IgD-negative memory B cell (primary cell): ENCODE results near the gene TLR10. TPM values are rescaled to one million over a fixed set of nuclear protein-coding genes. Genes with fewer than 3 reads are reported as not detected.
"Not testable (repeated sequence)": the region's sequence is repeated elsewhere in the genome, so short reads cannot be mapped to it uniquely, and the experiment has no call there.

Experiments used
- H3K27ac Mint-ChIP-seq, 3 donors: one replicate each; pipeline ENCODE4 v1.8.0; 2020 to 2022; ENCODE audit warnings: mild to moderate bottlenecking in 3 of 3, mixed read lengths in 3 of 3, moderate library complexity in 1 of 3
- H3K27me3 Mint-ChIP-seq: one replicate; pipeline ENCODE4 v1.8.0; 2021; ENCODE audit warnings: mixed read lengths
- H3K36me3 Mint-ChIP-seq: one replicate; pipeline ENCODE4 v1.8.0; 2020; ENCODE audit warnings: mild to moderate bottlenecking, mixed read lengths
- H3K4me1 Mint-ChIP-seq, 3 donors: one replicate each; pipeline ENCODE4 v1.8.0; 2020 to 2022; ENCODE audit warnings: mixed read lengths in 3 of 3, mild to moderate bottlenecking in 1 of 3
- H3K4me3 Mint-ChIP-seq, 4 donors: one replicate each; pipeline ENCODE4 v1.8.0; 2020 to 2022; ENCODE audit warnings: mild to moderate bottlenecking in 4 of 4, mixed read lengths in 4 of 4, moderate library complexity in 3 of 4
- H3K9me3 Mint-ChIP-seq, 3 donors: one replicate each; pipeline ENCODE4 v1.8.0; 2020 to 2021; ENCODE audit warnings: mixed read lengths in 3 of 3, mild to moderate bottlenecking in 1 of 3
- polyA plus RNA-seq: library from polyadenylated mRNA; unstranded; fragments of 300-500 nt; fragmentation: Illumina TruSeq; gene quantifications from one replicate; pipeline ENCODE4 v1.2.3, GENCODE V29; 2021

The TLR10 gene
- polyA plus RNA-seq, 1 donor from 2014 or later, result 183 TPM

GRCh38 chr4:38785901-38786402 lies 3.2 kb upstream of the TLR10 start:
- Mint-ChIP-seq H3K27me3 (no peaks in the 10 kb centered on the region), H3K4me3 (peak overlapping the region in 3 of 4 donors; percentile 3 to 43 (median 43)), H3K9me3 (peaks cover 4 to 12% (median 7%) of the 10 kb centered on the region in 3 donors), H3K27ac (peak overlapping the region in 2 of 3 donors; percentile 0 to 46), H3K36me3 (peaks cover 12% of the 10 kb centered on the region), H3K4me1 (peaks cover 9 to 22% (median 16%) of the 10 kb centered on the region in 3 donors)

DNA sequence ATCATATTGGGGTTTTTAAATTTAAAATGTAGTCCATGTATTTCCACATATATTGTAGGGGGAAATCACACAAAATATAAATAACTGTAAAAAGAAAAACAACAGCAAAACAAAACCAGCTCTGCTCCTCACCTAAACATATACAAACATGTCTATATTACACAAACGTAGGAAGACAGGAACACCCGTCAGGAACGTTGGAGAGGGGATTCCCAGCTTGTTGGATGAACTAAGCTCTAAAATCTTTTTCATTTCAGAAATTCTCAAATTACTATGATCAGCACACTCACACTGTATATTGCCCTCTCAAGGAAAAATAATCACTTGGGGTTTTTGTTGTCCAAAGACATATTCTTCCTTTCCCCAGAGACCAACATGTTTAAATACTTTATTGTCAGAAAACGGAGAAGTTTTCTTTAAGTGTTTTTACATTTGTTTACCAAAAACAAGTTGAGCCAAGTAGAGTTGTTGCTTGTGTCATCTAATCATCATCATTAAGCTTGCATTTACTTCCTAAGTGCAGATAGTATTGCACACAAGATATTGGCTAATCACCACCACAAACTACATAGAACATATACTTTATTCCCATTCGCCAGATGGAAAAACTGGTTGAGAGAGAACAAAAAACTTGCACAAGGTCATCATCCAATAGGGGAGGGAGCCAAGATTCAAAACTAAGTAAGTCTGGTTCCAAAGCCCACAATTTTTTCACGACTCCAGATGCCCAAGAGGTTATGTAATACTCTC lies 2.4 kb upstream of the TLR10 start:
- H3K4me3 Mint-ChIP-seq, result peak overlapping the region in 1 of 4 donors; percentile 43
- H3K27me3 Mint-ChIP-seq, result no peaks in the 10 kb centered on the region
- H3K9me3 Mint-ChIP-seq, result peaks cover 4 to 12% (median 6%) of the 10 kb centered on the region in 3 donors
- H3K27ac Mint-ChIP-seq, result no peak overlapping the region
- peaks cover 10% of the 10 kb centered on the region for H3K36me3 Mint-ChIP-seq
- H3K4me1 Mint-ChIP-seq, result peaks cover 11 to 22% (median 17%) of the 10 kb centered on the region in 3 donors

DNA sequence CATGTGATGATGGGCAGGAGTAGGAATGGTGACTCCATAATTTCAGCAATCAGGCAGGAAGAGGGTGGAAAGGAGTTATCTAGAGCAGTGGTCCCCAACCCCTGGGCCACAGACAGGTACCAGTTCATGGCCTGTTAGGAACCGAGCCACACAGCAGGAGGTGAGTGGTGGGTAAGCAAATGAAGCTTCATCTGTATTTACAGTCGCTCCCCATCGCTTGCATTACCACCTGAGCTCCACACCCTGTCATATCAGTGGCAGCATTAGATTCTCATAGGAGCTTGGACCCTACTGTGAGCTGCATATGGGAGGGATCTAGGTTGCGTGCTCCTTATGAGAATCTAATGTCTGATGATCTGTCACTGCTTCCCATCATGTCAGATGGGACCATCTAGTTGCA lies 1.4 kb upstream of the TLR10 start:
- H3K36me3 Mint-ChIP-seq, result peaks cover 10% of the 10 kb centered on the region
- peaks cover 0 to 6% (median 3%) of the 10 kb centered on the region in 3 donors for H3K9me3 Mint-ChIP-seq
- H3K4me3 Mint-ChIP-seq, result no peak overlapping the region
- peaks cover 16 to 27% (median 22%) of the 10 kb centered on the region in 3 donors for H3K4me1 Mint-ChIP-seq
- no peaks in the 10 kb centered on the region for H3K27me3 Mint-ChIP-seq
- H3K27ac Mint-ChIP-seq, result no peak overlapping the region

GRCh38 chr4:38783109-38783460 lies 295 bp upstream of the TLR10 start:
- peaks cover 0 to 6% (median 3%) of the 10 kb centered on the region in 3 donors for H3K9me3 Mint-ChIP-seq
- peaks cover 22 to 27% (median 26%) of the 10 kb centered on the region in 3 donors for H3K4me1 Mint-ChIP-seq
- H3K27me3 Mint-ChIP-seq, result no peaks in the 10 kb centered on the region

GRCh38 chr4:38781854-38782261 lies 932 bp downstream of the TLR10 start:
- peak overlapping the region; percentile 68 to 95 (median 87) for H3K27ac Mint-ChIP-seq
- H3K9me3 Mint-ChIP-seq, result peaks cover 5 to 12% (median 7%) of the 10 kb centered on the region in 3 donors
- H3K4me3 Mint-ChIP-seq, result peak overlapping the region; percentile 95 to 100 (median 98)
- peaks cover 32 to 39% (median 35%) of the 10 kb centered on the region in 3 donors for H3K4me1 Mint-ChIP-seq
- peaks cover 22% of the 10 kb centered on the region for H3K36me3 Mint-ChIP-seq
- no peaks in the 10 kb centered on the region for H3K27me3 Mint-ChIP-seq

More at GRCh38 chr4:38783109-38783460, 295 bp upstream of the TLR10 start:
- Mint-ChIP-seq H3K4me3 (peak overlapping the region in 3 of 4 donors; percentile 98 to 100 (median 99)), H3K36me3 (peaks cover 13% of the 10 kb centered on the region), H3K27ac (peak overlapping the region in 2 of 3 donors; percentile 87 to 95)

GRCh38 chr4:38780833-38781484 lies 1.8 kb downstream of the TLR10 start:
- Mint-ChIP-seq H3K4me1 (peaks cover 34 to 45% (median 35%) of the 10 kb centered on the region in 3 donors), H3K27me3 (no peaks in the 10 kb centered on the region), H3K9me3 (peaks cover 5 to 10% (median 8%) of the 10 kb centered on the region in 3 donors), H3K36me3 (peaks cover 27% of the 10 kb centered on the region), H3K4me3 (peak overlapping the region; percentile 95 to 100 (median 98)), H3K27ac (peak overlapping the region; percentile 68 to 95 (median 87))

DNA sequence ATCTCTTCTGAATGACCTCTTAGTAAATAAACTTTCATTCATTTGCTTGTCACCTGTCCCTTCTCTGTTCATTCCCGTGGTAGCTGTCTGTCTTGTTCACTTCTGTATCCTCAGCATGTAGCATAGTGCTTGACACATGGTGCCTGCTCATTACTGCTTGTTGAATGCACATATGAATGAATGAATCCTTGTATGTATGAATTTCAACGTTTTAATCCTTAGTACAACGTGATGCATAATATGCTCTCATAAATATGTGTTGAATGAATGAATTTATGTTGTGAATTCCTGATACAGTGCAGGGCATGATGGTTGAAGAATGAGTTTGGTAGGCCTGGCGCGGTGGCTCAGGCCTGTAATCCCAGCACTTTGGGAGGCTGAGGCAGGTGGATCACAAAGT lies 3.0 kb downstream of the TLR10 start:
- peaks cover 32% of the 10 kb centered on the region for H3K36me3 Mint-ChIP-seq
- peak overlapping the region; percentile 95 to 100 (median 98) for H3K4me3 Mint-ChIP-seq
- H3K9me3 Mint-ChIP-seq, result peaks cover 5 to 7% (median 7%) of the 10 kb centered on the region in 3 donors
- H3K4me1 Mint-ChIP-seq, result peaks cover 26 to 48% (median 37%) of the 10 kb centered on the region in 3 donors
- H3K27ac Mint-ChIP-seq, result peak overlapping the region in 2 of 3 donors; percentile 68 to 87
- no peaks in the 10 kb centered on the region for H3K27me3 Mint-ChIP-seq

DNA sequence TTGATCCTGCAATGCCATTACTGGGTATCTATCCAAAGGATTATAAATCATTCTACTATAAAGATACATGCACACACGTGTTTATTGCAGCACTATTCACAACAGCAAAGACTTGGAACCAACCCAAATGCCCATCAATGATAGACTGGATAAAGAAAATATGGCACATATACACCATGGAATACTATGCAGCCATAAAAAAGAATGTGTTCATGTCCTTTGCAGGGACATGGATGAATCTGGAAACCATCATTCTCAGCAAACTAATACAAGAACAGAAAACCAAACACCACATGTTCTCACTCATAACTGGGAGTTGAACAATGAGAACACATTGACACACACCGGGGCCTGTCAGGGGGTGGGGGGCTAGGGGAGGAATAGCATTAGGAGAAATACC lies 4.9 kb downstream of the TLR10 start:
- Mint-ChIP-seq H3K36me3 (peaks cover 43% of the 10 kb centered on the region), H3K4me1 (peaks cover 28 to 55% (median 42%) of the 10 kb centered on the region in 3 donors), H3K9me3 (peaks cover 7 to 11% (median 8%) of the 10 kb centered on the region in 3 donors), H3K4me3 (peak overlapping the region in 3 of 4 donors; percentile 64 to 85 (median 65)), H3K27ac (peak overlapping the region in 2 of 3 donors; percentile 64 to 83)
- not testable (repeated sequence) for H3K27me3 Mint-ChIP-seq

DNA sequence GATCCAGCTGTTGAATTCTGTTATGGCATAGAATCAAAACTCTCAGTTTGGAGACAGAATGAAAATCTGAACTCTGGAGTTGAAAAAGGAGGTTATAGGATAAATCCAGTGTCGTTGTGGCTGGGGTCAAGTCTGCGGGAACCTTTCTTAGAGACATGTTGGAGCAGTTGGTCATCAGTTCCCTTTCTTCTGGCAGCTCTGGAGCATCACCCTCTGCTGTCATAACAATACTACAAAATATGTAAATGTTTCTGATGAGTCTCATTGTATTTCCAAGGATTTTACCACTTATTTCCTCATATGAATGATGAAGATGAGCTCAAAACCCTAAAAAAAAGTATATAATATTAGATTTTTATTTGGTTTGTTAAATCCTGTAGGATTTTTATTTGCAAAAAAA lies 7.5 kb downstream of the TLR10 start:
- H3K4me3 Mint-ChIP-seq, result peak overlapping the region in 2 of 4 donors; percentile 4 to 79
- H3K27me3 Mint-ChIP-seq, result no peaks in the 10 kb centered on the region
- H3K4me1 Mint-ChIP-seq, result peaks cover 32 to 58% (median 47%) of the 10 kb centered on the region in 3 donors
- no peak overlapping the region for H3K27ac Mint-ChIP-seq
- peaks cover 41% of the 10 kb centered on the region for H3K36me3 Mint-ChIP-seq
- peaks cover 8 to 14% (median 10%) of the 10 kb centered on the region in 3 donors for H3K9me3 Mint-ChIP-seq

DNA sequence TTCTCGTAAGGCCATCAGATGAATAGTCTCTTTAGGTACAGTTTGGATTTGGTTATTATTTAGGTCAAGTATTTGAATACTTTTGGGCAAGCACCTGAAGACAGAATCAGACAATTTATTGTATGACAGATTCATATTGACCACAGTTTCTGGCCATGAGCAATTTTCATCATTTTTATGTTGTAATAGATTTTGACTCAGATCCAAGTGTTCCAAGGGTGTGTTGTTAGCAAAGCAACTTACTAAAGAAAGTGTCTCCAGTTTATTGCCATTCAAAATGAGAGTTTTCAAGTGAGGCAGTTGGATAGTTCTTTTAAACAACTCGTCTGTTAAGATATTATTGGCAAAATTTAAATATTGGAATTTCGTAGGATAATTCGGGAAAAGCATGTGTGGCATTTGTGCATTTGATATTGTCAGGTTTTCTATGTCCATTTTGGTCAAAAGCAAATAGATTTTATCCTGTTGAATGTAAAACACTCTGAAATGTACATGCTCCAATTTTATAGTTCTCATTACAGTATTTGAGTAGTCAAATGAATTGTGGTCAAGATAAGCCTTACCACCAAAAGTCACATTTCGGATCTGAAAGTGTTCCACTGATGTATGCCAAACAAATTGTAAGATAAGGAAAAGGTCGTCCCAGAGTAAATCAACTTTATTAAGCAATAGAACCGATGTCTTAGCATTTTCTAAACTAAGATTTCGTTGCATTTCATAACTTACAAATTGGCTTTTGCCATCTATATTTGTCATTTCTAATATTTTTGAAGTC lies 8.4 kb downstream of the TLR10 start:
- peaks cover 39% of the 10 kb centered on the region for H3K36me3 Mint-ChIP-seq

GRCh38 chr4:38770281-38770680 lies 12.5 kb downstream of the TLR10 start:
- Mint-ChIP-seq H3K4me1 (peaks cover 45 to 52% (median 47%) of the 10 kb centered on the region in 3 donors), H3K27ac (peak overlapping the region; percentile 34 to 92 (median 55)), H3K4me3 (peak overlapping the region in 1 of 4 donors; percentile 77), H3K9me3 (peaks cover 3 to 14% (median 7%) of the 10 kb centered on the region in 3 donors), H3K36me3 (peaks cover 23% of the 10 kb centered on the region)
- H3K27me3 Mint-ChIP-seq, result not testable (repeated sequence)

More for the DNA sequence above, 8.4 kb downstream of the TLR10 start:
- Mint-ChIP-seq H3K4me3 (peak overlapping the region in 1 of 4 donors; percentile 3), H3K9me3 (peaks cover 8 to 14% (median 10%) of the 10 kb centered on the region in 3 donors), H3K27ac (no peak overlapping the region), H3K4me1 (peaks cover 34 to 59% (median 47%) of the 10 kb centered on the region in 3 donors), H3K27me3 (no peaks in the 10 kb centered on the region)

DNA sequence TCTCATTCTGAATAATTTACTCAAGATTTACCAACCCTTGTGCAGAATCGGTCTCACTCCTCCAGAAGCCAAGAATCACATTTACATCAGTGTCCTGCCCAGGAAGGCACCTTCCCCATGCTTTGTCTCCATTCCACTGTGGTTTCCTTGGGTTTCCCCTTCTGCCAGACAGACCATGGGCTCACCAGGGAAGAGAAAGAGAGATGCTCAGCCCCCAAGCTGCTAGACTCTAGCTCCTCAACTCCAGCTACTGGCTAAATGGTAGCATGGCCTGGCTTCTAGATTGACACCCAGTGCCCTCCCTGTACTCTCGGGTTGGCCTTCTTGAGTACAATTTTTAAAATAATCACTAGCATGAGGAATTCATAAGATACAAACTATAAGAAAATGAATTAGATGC lies 12.9 kb downstream of the TLR10 start:
- peak overlapping the region in 1 of 4 donors; percentile 77 for H3K4me3 Mint-ChIP-seq
- peaks cover 19% of the 10 kb centered on the region for H3K36me3 Mint-ChIP-seq
- peak overlapping the region; percentile 34 to 92 (median 55) for H3K27ac Mint-ChIP-seq
- no peaks in the 10 kb centered on the region for H3K27me3 Mint-ChIP-seq
- peaks cover 44 to 53% (median 48%) of the 10 kb centered on the region in 3 donors for H3K4me1 Mint-ChIP-seq
- peaks cover 3 to 14% (median 7%) of the 10 kb centered on the region in 3 donors for H3K9me3 Mint-ChIP-seq

DNA sequence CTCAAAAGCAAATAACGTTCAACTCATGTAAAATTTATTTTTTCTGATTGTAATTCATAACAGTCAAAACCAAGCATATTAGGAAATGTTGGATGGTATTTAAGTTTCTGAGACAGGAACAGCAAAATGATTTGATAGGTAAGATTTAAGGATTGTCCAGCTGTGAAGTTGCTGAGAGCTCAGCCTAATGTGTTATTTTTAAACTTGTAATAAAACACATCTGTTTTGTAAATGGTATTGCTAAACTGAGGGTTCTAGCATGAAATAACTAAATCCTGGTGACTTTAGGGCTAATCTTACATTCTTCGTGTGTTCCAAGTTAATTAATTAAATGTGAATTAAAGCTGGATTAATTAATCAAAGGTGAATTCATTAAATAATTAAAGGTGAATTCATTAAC lies 13.3 kb downstream of the TLR10 start:
- no peaks in the 10 kb centered on the region for H3K27me3 Mint-ChIP-seq
- peaks cover 3 to 11% (median 7%) of the 10 kb centered on the region in 3 donors for H3K9me3 Mint-ChIP-seq
- peaks cover 15% of the 10 kb centered on the region for H3K36me3 Mint-ChIP-seq
- H3K4me3 Mint-ChIP-seq, result peak overlapping the region in 2 of 4 donors; percentile 38 to 51
- peaks cover 42 to 52% (median 48%) of the 10 kb centered on the region in 3 donors for H3K4me1 Mint-ChIP-seq
- H3K27ac Mint-ChIP-seq, result peak overlapping the region in 2 of 3 donors; percentile 76 to 92

DNA sequence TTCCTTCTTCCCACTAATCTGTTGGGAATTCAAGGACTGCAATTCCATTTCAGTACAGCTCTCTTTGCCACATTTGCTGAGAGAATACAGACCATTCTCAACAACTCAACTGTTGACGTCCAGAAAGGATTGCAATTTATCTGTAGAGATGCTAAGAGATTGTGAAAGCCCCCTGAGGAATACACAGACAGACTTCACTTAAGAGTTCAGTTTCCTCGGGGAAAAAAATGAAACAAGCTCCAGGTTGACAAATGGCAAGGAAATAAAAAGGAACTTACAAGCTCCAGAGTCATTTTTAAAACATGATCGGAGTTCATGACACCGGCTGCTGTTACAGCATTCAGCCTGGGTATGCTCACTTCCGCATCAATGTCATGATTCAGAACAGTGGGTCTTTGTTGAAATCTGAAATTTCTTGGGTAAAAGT lies 13.8 kb downstream of the TLR10 start:
- H3K27ac Mint-ChIP-seq, result peak overlapping the region; percentile 45 to 76 (median 64)
- peaks cover 45 to 53% (median 52%) of the 10 kb centered on the region in 3 donors for H3K4me1 Mint-ChIP-seq
- H3K4me3 Mint-ChIP-seq, result peak overlapping the region in 3 of 4 donors; percentile 38 to 76 (median 51)
- peaks cover 3 to 11% (median 7%) of the 10 kb centered on the region in 3 donors for H3K9me3 Mint-ChIP-seq
- peaks cover 15% of the 10 kb centered on the region for H3K36me3 Mint-ChIP-seq
- H3K27me3 Mint-ChIP-seq, result no peaks in the 10 kb centered on the region
